Measurements from ENCODE around the gene RSPH9.

RSPH9 gene

GRCh38 chr6:43667245-43668150, 22.7 kb downstream of the RSPH9 start:
- Mint-ChIP-seq H3K27ac (no peak overlapping the region), H3K36me3 (ENCODE audit: low read depth) (peaks cover 30% of the 10 kb centered on the region), H3K9me3 (no peaks in the 10 kb centered on the region), H3K4me3 (no peak overlapping the region), H3K27me3 (peaks cover 32% of the 10 kb centered on the region), H3K4me1 (ENCODE audit: low read depth) (peaks cover 28% of the 10 kb centered on the region)
- intact Hi-C loops (cut with micrococcal nuclease): loop anchor here (1.0 to 5.0 kb wide), 2 partner anchors 90 to 412 kb away; no protein-coding TSS in a partner anchor

DNA sequence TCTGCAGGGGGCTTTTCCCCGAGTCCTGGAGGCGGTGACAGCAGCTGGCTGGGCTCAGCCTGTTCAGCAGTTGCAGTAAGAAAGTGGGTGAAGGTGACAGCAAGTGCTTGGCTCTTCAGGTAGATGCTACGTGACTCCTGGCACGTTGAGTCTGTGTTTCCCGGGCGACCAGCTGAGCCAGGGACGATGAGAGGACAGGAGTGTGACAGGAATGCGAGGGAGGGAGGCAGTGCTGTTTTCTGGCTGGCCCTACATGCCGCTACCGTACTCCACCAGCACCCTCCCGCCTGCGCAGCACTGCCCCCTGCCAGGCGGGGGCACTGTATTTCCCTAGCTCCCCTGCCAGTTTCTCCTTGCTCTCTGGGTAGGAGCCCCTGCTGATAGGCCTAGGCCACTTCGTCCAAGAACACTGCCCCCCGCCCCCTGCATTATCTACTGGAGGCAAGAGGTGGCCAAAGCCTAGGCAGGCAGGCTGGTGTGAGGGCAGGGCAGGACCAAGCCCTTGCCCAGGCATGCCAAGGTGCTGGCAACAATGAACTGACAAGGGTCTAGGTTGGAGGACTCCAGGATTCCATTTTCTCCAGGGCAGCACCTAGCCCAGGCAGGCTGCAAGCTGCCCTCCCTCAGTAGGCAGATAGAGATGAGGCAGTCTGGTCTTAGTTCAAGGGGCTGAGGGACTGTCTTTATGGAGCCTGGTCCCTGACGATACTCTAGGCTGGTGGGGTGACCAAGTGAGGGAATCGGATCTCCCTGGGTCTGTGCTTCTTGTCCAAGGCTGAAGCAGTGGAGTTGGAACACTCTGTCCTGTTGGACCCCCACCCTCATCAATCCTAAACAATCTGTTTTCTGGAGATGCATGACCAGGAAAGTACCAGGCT, 23.6 kb downstream of the RSPH9 start:
- H3K27ac Mint-ChIP-seq: no peak overlapping the region
- H3K9me3 Mint-ChIP-seq: no peaks in the 10 kb centered on the region
- peaks cover 28% of the 10 kb centered on the region for H3K4me1 Mint-ChIP-seq (ENCODE audit: low read depth)
- intact Hi-C loops (cut with micrococcal nuclease): loop anchor here (5.0 kb wide), 1 partner anchor 89 kb away; no protein-coding TSS in a partner anchor
- peaks cover 32% of the 10 kb centered on the region for H3K27me3 Mint-ChIP-seq
- H3K36me3 Mint-ChIP-seq (ENCODE audit: low read depth): peaks cover 39% of the 10 kb centered on the region
- H3K4me3 Mint-ChIP-seq: no peak overlapping the region

GRCh38 chr6:43669050-43669921, 24.4 kb downstream of the RSPH9 start:
- H3K9me3 Mint-ChIP-seq: no peaks in the 10 kb centered on the region
- H3K4me1 Mint-ChIP-seq (ENCODE audit: low read depth): peaks cover 28% of the 10 kb centered on the region
- intact Hi-C loops (cut with micrococcal nuclease): loop anchor here (5.0 kb wide), 1 partner anchor 88 kb away; no protein-coding TSS in a partner anchor
- peaks cover 32% of the 10 kb centered on the region for H3K27me3 Mint-ChIP-seq
- H3K4me3 Mint-ChIP-seq: no peak overlapping the region
- H3K27ac Mint-ChIP-seq: no peak overlapping the region
- peaks cover 48% of the 10 kb centered on the region for H3K36me3 Mint-ChIP-seq (ENCODE audit: low read depth)

DNA sequence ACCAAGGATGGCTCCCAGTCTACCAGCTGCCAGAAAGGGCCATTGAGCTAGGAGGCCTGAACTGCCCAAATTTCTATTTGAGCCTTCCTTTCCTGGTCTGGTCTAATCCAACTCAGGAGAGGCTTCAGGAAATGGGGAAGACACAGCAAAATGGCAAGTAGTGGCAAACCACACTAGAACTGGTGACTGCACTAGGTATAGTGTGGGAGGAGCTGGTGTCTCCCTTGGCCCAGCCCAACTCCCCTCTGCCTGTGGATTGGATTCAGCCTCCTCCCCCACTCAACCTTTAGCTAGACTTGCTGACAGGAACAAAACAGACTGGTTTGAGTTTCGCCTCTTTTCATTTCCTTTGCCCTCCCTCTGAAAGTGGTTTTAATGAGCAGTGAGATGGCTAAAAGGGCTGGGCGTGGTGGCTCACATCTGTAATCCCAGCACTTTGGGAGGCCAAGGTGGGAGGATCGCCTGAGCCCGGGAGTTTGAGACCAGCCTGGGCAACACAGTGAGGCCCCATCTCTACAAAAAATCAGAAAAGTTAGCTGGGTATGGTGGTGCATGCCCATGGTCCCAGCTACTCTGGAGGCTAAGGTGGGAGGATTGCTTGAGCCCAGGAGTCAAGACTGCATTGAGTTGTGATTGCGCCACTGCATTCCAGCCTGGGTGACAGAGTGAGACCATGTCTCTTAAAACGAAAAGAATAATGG, 25.2 kb downstream of the RSPH9 start:
- Mint-ChIP-seq H3K4me1 (ENCODE audit: low read depth) (peaks cover 28% of the 10 kb centered on the region), H3K4me3 (no peak overlapping the region), H3K27ac (no peak overlapping the region), H3K9me3 (no peaks in the 10 kb centered on the region), H3K36me3 (ENCODE audit: low read depth) (peaks cover 56% of the 10 kb centered on the region), H3K27me3 (peaks cover 32% of the 10 kb centered on the region)
- intact Hi-C loops (cut with micrococcal nuclease): loop anchor here (5.0 kb wide), 1 partner anchor 87 kb away; no protein-coding TSS in a partner anchor

DNA sequence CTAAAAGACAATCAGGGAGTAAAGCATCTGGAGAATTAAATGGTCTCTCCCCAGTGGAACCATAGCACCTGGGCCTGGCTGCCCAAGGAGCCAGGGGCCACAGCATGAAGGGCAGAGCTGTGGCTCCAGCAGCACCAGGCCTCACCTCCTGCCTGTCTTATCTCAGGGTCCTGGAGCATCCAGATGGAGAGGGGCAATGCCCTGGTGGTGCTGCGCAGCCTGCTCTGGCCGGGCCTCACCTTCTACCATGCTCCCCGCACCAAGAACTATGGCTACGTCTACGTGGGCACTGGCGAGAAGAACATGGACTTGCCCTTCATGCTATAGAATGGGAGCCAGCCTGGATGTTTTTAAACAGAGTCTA, 25.8 kb downstream of the RSPH9 start:
- Mint-ChIP-seq H3K27me3 (peaks cover 30% of the 10 kb centered on the region), H3K36me3 (ENCODE audit: low read depth) (peaks cover 61% of the 10 kb centered on the region), H3K27ac (no peak overlapping the region)

DNA sequence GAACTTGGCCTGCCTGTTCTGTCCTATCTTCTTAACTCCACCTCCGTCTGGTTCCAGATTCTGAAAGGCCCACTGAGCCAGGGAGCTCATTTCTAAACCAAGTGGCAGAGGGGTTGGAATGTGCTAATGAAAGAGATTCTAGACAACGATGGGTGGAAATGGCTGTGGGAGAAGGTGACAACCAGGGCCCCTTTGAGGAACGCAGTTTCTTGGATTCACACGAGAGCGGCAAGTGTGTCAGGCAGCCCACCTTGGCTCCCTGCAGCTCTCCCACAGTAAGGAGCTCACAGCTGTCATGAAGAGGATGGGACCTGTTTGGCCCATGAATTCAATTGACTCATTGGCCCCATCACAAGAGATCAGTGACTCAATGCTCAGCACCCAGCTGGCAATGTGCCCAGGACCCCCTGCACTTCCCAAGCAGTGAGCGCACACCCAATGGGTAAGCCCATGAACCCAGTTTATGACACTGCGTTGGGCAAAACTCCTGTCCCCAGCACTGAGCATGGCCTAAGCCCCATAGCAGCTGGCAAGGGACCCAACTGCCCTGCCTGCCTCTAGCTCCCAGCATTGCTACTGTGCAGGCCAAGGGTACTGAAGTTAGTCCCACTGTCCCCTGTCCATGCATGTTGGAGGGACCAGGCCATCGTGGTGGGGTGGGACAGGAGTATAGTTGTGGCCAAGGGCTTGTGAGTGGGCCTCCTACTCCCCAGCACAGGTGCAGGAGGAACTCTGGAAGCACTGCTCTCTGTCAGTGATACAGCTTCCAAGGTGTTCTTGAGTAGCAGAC, 26.4 kb downstream of the RSPH9 start:
- H3K36me3 Mint-ChIP-seq (ENCODE audit: low read depth): peaks cover 67% of the 10 kb centered on the region
- no peak overlapping the region for H3K4me3 Mint-ChIP-seq
- intact Hi-C loops (cut with micrococcal nuclease): no loop called here
- H3K9me3 Mint-ChIP-seq: no peaks in the 10 kb centered on the region
- no peak overlapping the region for H3K27ac Mint-ChIP-seq
- H3K27me3 Mint-ChIP-seq: peaks cover 24% of the 10 kb centered on the region
- H3K4me1 Mint-ChIP-seq (ENCODE audit: low read depth): peaks cover 28% of the 10 kb centered on the region

More for the DNA sequence above, 25.8 kb downstream of the RSPH9 start:
- Mint-ChIP-seq H3K9me3 (no peaks in the 10 kb centered on the region), H3K4me3 (no peak overlapping the region), H3K4me1 (ENCODE audit: low read depth) (peaks cover 28% of the 10 kb centered on the region)
- intact Hi-C loops (cut with micrococcal nuclease): no loop called here

- Mint-ChIP-seq H3K27me3 (peaks cover 18% of the 10 kb centered on the region), H3K4me1 (ENCODE audit: low read depth) (peaks cover 27% of the 10 kb centered on the region), H3K4me3 (no peak overlapping the region), H3K27ac (no peak overlapping the region), H3K36me3 (ENCODE audit: low read depth) (peaks cover 75% of the 10 kb centered on the region), H3K9me3 (no peaks in the 10 kb centered on the region)
- intact Hi-C loops (cut with micrococcal nuclease): no loop called here
These were observed 27.2 kb downstream of the RSPH9 start for GRCh38 chr6:43671801-43672690.

- peaks cover 12% of the 10 kb centered on the region for H3K4me1 Mint-ChIP-seq (ENCODE audit: low read depth)
- no peak overlapping the region for H3K4me3 Mint-ChIP-seq
- no peaks in the 10 kb centered on the region for H3K9me3 Mint-ChIP-seq
- intact Hi-C loops (cut with micrococcal nuclease): no loop called here
- H3K36me3 Mint-ChIP-seq (ENCODE audit: low read depth): peaks cover 90% of the 10 kb centered on the region
- peaks cover 3% of the 10 kb centered on the region for H3K27me3 Mint-ChIP-seq
- no peak overlapping the region for H3K27ac Mint-ChIP-seq
These were observed 28.7 kb downstream of the RSPH9 start for GRCh38 chr6:43673444-43674084.

DNA sequence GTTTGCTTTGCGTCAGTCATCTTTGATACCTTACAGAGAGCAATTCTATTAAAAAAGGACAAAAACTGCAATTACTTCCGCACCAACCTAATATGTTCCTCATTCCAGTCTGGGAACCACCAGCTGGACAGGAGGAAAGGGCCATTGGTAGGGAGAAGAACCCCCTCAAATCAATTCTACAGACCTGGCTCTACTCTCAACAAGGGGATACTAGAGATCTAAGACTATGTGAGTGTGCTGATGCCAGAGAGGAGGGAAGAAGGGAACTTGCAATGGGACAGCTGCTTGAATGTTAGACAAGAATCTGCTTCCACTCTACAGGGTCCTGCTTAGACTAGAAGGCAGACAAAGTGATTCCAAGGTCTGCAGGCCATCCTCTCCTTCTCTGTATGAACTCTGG, 29.5 kb downstream of the RSPH9 start:
- H3K27ac Mint-ChIP-seq: no peak overlapping the region
- H3K9me3 Mint-ChIP-seq: no peaks in the 10 kb centered on the region
- H3K36me3 Mint-ChIP-seq (ENCODE audit: low read depth): peaks cover 97% of the 10 kb centered on the region
- H3K4me1 Mint-ChIP-seq (ENCODE audit: low read depth): peaks cover 12% of the 10 kb centered on the region
- no peaks in the 10 kb centered on the region for H3K27me3 Mint-ChIP-seq
- H3K4me3 Mint-ChIP-seq: no peak overlapping the region
- intact Hi-C loops (cut with micrococcal nuclease): no loop called here

DNA sequence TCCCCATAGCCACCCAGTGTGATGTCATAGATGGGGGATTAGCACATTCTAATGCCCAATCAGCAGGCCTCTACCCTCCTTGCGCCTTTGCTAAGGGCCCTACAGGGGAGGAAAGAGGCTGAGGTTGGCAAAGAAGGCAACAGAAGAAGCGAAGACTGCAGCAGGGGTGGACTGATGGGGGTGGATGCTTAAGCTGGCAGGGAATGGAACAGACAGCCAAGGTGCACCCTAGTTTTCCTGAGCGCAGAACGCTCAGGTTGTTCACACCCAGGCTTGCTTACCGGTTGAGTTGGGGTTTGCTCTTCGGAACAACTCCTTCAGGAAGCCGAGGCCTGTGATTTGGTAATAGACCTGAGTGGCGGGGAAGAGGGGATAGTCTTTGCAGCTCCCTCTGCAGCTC, 30.1 kb downstream of the RSPH9 start:
- Mint-ChIP-seq H3K36me3 (ENCODE audit: low read depth) (peaks cover 99% of the 10 kb centered on the region), H3K27ac (no peak overlapping the region), H3K4me3 (no peak overlapping the region), H3K4me1 (ENCODE audit: low read depth) (peaks cover 8% of the 10 kb centered on the region), H3K9me3 (no peaks in the 10 kb centered on the region), H3K27me3 (no peaks in the 10 kb centered on the region)
- intact Hi-C loops (cut with micrococcal nuclease): no loop called here

GRCh38 chr6:43676962-43677606, 32.2 kb downstream of the RSPH9 start:
- Mint-ChIP-seq H3K27me3 (no peaks in the 10 kb centered on the region), H3K4me3 (no peak overlapping the region), H3K4me1 (ENCODE audit: low read depth) (no peaks in the 10 kb centered on the region), H3K36me3 (ENCODE audit: low read depth) (peaks cover 99% of the 10 kb centered on the region), H3K27ac (no peak overlapping the region), H3K9me3 (no peaks in the 10 kb centered on the region)
- intact Hi-C loops (cut with micrococcal nuclease): no loop called here
